Kidney (tissue), 14 donors: ENCODE data around the gene ERCC4. TPM values are rescaled to one million over a fixed set of nuclear protein-coding genes. Genes with fewer than 3 reads are reported as not detected.

ENCODE experiments used
- DNase-seq, 5 donors: peaks; one replicate each; pipeline ENCODE4 v3.0.0-alpha.2; 2013 to 2020
- FAIRE-seq: peaks from 2 replicates; lab custom pipeline; 2012; peaks lifted over from hg19 to GRCh38; lab: Jason Lieb, UNC
- H3K27ac ChIP-seq, 2 donors: one replicate each; pipeline ENCODE4 v1.7.0; 2013; ENCODE audit warnings: low read depth in 2 of 2, low read length in 2 of 2, inconsistent platforms in 1 of 2
- H3K27me3 ChIP-seq: one replicate; pipeline ENCODE4 v1.7.1; 2013; ENCODE audit warnings: low read length, inconsistent platforms; ENCODE audit not compliant: control insufficient read depth, insufficient read depth
- H3K36me3 ChIP-seq, 3 donors: one replicate each; pipeline versions ENCODE4 v1.7.0 to v1.7.1; 2013; ENCODE audit warnings: low read length in 3 of 3, control low read depth in 1 of 3, inconsistent platforms in 1 of 3; ENCODE audit not compliant: insufficient read depth in 3 of 3, control insufficient read depth in 2 of 3
- H3K4me1 ChIP-seq, 3 donors: one replicate each; pipeline versions ENCODE4 v1.7.0 to v1.7.1; 2013; ENCODE audit warnings: low read length in 3 of 3, inconsistent platforms in 1 of 3, low read depth in 1 of 3; ENCODE audit not compliant: control insufficient read depth in 2 of 3, insufficient read depth in 2 of 3
- H3K4me3 ChIP-seq, 3 donors: one replicate each; pipeline versions ENCODE4 v1.7.0 to v1.8.1; 2013; ENCODE audit warnings: low read length in 3 of 3, control low read depth in 1 of 3, inconsistent platforms in 1 of 3
- H3K9ac ChIP-seq, 3 donors: one replicate each; pipeline versions ENCODE4 v1.7.0 to v1.7.1; 2013; ENCODE audit warnings: low read length in 3 of 3, control low read depth in 1 of 3, inconsistent platforms in 1 of 3
- H3K9me3 ChIP-seq, 3 donors: one replicate each; pipeline versions ENCODE4 v1.7.0 to v1.7.1; 2013; ENCODE audit warnings: low read length in 3 of 3, control low read depth in 1 of 3, inconsistent platforms in 1 of 3; ENCODE audit not compliant: control insufficient read depth in 2 of 3, insufficient read depth in 1 of 3
- intact Hi-C: fragments of 100-400 bp; cut with DNase I; formaldehyde crosslinking; loops from one replicate; pipeline ENCODE4 v1.11.1; 2022
- polyA plus RNA-seq: library from polyadenylated mRNA; stranded (reverse); fragments of 350-450 nt; fragmentation: Illumina TruSeq; extraction: RNeasy Lipid Tissue Mini Kit (QIAGEN cat#74804); gene quantifications from one replicate; pipeline ENCODE4 v1.2.3, GENCODE V29; 2014; ENCODE audit warnings: low read depth, low replicate concordance; ENCODE audit not compliant: insufficient read depth
- total RNA-seq: library from RNA; stranded (reverse); fragmentation: NEBNext Ultra II Directional; extraction: Animal tissue kit (Norgen Biotek cat#: 25700); gene quantifications from one replicate; pipeline ENCODE4 v1.2.1, GENCODE V29; 2021
- TF ChIP-seq, protein P1 (sequence below): IDR thresholded peaks from 3 replicates; pipeline ENCODE4 v1.5.1; 2012; ENCODE audit warnings: mild to moderate bottlenecking, moderate library complexity, borderline replicate concordance; ENCODE audit not compliant: insufficient read depth; ENCODE audit errors: extremely low read depth
- donor health status: control.
- donor health status: control.
- donor health status: control.
- donor health status: control.
- donor health status: control.
- donor health status: DM: yes; HTN: yes; CAD: no.
- donor health status: Normal renal cell carcinoma (clear cell type).

ERCC4 gene
- total and polyA plus RNA-seq, 2 donors from 2014 or later: 2.0 to 10.5 TPM

DNA sequence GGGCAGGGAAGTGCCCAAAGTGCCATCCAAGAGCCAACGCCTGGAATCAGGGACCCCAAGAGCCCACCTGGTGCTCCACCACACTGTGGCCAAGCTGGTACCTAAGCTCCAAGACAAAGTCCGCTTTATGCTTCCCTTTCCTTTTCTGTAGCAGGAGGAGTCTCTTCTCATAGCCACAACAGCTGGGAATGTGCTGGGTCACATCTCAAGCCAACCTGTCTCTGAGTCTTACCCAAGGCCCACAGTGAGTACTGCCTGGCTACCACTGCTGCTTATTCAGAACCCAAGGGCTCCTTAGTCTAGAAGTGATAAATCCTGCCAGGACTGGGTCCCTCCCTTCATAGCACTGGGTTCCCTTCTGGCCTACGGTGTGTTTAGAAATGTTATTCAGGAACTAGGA is 49.8 kb downstream of the ERCC4 start:
- H3K4me3 ChIP-seq: no peak overlapping the region
- no peaks in the 10 kb centered on the region for H3K4me1 ChIP-seq
- no peaks in the 10 kb centered on the region for H3K9me3 ChIP-seq
- no peak overlapping the region for H3K9ac ChIP-seq
- TF ChIP-seq, protein P1, sequence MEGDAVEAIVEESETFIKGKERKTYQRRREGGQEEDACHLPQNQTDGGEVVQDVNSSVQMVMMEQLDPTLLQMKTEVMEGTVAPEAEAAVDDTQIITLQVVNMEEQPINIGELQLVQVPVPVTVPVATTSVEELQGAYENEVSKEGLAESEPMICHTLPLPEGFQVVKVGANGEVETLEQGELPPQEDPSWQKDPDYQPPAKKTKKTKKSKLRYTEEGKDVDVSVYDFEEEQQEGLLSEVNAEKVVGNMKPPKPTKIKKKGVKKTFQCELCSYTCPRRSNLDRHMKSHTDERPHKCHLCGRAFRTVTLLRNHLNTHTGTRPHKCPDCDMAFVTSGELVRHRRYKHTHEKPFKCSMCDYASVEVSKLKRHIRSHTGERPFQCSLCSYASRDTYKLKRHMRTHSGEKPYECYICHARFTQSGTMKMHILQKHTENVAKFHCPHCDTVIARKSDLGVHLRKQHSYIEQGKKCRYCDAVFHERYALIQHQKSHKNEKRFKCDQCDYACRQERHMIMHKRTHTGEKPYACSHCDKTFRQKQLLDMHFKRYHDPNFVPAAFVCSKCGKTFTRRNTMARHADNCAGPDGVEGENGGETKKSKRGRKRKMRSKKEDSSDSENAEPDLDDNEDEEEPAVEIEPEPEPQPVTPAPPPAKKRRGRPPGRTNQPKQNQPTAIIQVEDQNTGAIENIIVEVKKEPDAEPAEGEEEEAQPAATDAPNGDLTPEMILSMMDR: no peak
- FAIRE-seq (no peak), DNase-seq (no peak)
- H3K36me3 ChIP-seq: no peaks in the 10 kb centered on the region
- H3K27me3 ChIP-seq: no peaks in the 10 kb centered on the region
- no peak overlapping the region for H3K27ac ChIP-seq
- intact Hi-C loops: no loop called here

DNA sequence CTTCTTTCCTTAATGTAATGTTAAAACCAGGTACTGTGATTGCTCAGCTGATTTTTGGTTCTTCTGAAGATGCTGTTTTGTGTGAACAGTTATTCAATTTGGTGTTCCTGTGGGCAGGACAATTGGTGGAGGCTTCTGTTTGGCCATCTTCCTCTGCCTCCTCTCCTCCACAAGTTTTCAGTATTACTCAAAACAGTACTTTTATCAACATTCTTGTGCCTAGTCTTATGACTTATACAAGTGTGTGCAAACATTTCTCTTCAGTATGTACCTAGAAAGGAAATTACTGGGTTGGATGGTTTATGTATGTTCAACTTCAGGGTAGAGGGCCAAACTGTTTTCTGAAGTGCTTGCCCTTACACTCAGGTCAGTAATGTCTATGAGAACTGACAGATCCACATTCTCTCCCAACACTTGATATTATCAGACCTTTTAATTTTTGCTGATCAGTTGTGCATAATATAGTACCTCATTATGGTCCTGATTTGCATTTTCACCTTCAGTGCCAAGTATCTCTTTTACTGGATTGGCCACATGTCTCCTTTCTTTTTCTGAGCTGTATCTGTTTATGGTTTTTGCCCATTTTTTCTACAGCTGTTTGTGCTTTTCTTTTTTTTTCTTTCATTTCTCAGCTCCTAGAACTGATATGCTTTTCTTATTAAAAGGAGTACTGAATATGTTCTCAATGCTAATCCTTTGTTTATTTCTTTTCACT is 50.9 kb downstream of the ERCC4 start:
- no peaks in the 10 kb centered on the region for H3K4me1 ChIP-seq
- intact Hi-C loops: no loop called here
- DNase-seq: no peak
- no peaks in the 10 kb centered on the region for H3K36me3 ChIP-seq
- H3K4me3 ChIP-seq: no peak overlapping the region
- no peak overlapping the region for H3K9ac ChIP-seq
- TF ChIP-seq, protein P1: no peak
- no peak for FAIRE-seq
- H3K9me3 ChIP-seq: no peaks in the 10 kb centered on the region
- H3K27ac ChIP-seq: no peak overlapping the region
- no peaks in the 10 kb centered on the region for H3K27me3 ChIP-seq

DNA sequence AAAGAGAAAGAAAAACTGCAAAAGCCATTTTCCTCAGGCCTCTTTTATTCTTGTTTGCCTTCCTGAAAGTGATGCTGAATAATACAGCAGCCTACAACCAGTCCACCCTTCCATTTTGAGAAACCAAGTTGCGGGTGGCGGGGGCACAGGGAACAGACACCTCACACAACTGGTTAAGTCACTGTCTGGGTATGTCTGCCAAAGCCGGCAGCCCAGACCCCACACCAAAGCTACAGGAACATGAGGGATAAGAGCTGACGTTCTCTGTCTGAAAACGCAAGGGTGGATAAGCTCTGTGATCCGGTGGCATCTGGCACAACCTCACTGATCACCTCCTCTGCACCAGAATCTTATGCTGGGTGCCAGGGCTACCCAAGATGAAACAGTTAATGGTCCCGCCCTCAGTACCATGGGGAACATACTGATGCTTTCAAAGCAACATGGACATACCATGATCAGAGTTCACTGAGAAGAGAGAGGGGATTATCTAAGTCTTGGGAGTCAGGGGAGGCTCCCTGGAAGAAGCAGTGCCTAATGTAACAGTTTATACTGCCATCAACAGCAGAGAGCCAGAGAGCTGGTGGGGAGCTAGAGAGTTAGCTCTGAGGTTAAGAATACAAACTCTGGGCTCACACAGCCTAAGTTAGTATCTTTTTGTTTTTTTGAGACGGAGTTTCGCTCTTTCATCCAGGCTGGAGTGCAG is 53.5 kb downstream of the ERCC4 start:
- TF ChIP-seq, protein P1: no peak
- DNase-seq: no peak
- FAIRE-seq: no peak

More for the DNA sequence above, 53.5 kb downstream of the ERCC4 start:
- Histone ChIP-seq H3K27ac (no peak overlapping the region), H3K9ac (no peak overlapping the region), H3K36me3 (no peaks in the 10 kb centered on the region), H3K9me3 (no peaks in the 10 kb centered on the region), H3K4me1 (no peaks in the 10 kb centered on the region), H3K27me3 (no peaks in the 10 kb centered on the region), H3K4me3 (no peak overlapping the region)
- intact Hi-C loops: no loop called here
